Prostate gland (tissue), 2 donors: ENCODE measurements around the gene AOC2. TPM values are rescaled to one million over a fixed set of nuclear protein-coding genes. Genes with fewer than 3 reads are reported as not detected.
A peak's percentile ranks its signal among the peaks of the same experiment; 100 is the strongest.

ENCODE experiments used
- DNase-seq: peaks from one replicate; pipeline ENCODE4 v3.0.0-alpha.2; 2019; ENCODE audit warnings: low spot score
- H3K27ac ChIP-seq, 2 donors: fragments of 200-600 bp; sonication (generic); 2 replicates each; pipeline ENCODE4 v1.5.1; 2017 to 2019
- H3K27me3 ChIP-seq: fragments of 200-600 bp; sonication (generic); replicated peaks from 2 replicates; pipeline ENCODE4 v1.5.1; 2019; ENCODE audit not compliant: insufficient read depth
- H3K36me3 ChIP-seq, 2 donors: fragments of 200-600 bp; sonication (generic); 1 replicate in 1 of 2; 2 replicates in 1 of 2; pipeline versions ENCODE4 v1.5.1 to v1.8.1; 2017 to 2019
- H3K4me1 ChIP-seq: fragments of 200-600 bp; sonication (generic); replicated peaks from 2 replicates; pipeline ENCODE4 v1.5.1; 2019
- H3K4me3 ChIP-seq, 2 donors: fragments of 200-600 bp; sonication (generic); 2 replicates each; pipeline ENCODE4 v1.5.1; 2017 to 2019
- H3K9me3 ChIP-seq: fragments of 200-600 bp; sonication (generic); 2 replicates; pipeline ENCODE4 v1.5.1; 2017
- CTCF ChIP-seq, 4 experiments: fragments of 200-600 bp in 2 of 4; fragments of 450-650 bp in 2 of 4; sonication (generic) in 2 of 4; IDR thresholded peaks; 1 replicate in 3 of 4; 2 replicates in 1 of 4; pipeline ENCODE4 v1.5.1; 2016 to 2019; ENCODE audit warnings: antibody characterized with exemption in 4 of 4, mild to moderate bottlenecking in 2 of 4, moderate library complexity in 2 of 4
- POLR2A ChIP-seq: fragments of 450-650 bp; IDR thresholded peaks from one replicate; pipeline ENCODE4 v1.6.1; 2016; ENCODE audit warnings: antibody characterized with exemption, mild to moderate bottlenecking
- POLR2AphosphoS5 ChIP-seq: sonication (generic); formaldehyde crosslinking; IDR thresholded peaks from one replicate; pipeline ENCODE4 v1.6.1; 2017; ENCODE audit warnings: antibody characterized with exemption
- WGBS: methylation state at CpG from one replicate; pipeline ENCODE4 v1.1.5; 2018; 5-methylcytosine and 5-hydroxymethylcytosine counted together
- intact Hi-C: fragments of 100-400 bp; cut with DNase I; formaldehyde crosslinking; loops from one replicate; pipeline ENCODE4 v1.14.2; 2022
- total RNA-seq, 2 donors: library from RNA; depleted of rRNA; stranded (reverse); fragments of >200 nt; gene quantifications; one replicate each; pipeline ENCODE4 v1.1.0, GENCODE V29; 2016

Gene AOC2
- total RNA-seq, result 1 to 10 TPM in 1 of 2 donors, under 1 TPM in 1; 0.27 to 4.9 TPM

GRCh38 chr17:42844271-42844670 lies at the start of gene AOC2:
Gene AOC2, plus strand, starts transcription at chr17:42844580. Its CDS starts 47 bp downstream, at chr17:42844627.
- no peak for DNase-seq
- WGBS, result 76% methylated on average over 4 of the region's 4 CpGs
- no peaks in the 10 kb centered on the region for H3K27me3 ChIP-seq
- no peak for TF ChIP-seq POLR2A
- no peak for TF ChIP-seq POLR2AphosphoS5
- no peak for TF ChIP-seq CTCF (IDR thresholded peaks at IDR 0.05)
- H3K4me3 ChIP-seq, result no peak within 1 kb of the TSS
- intact Hi-C loops, result no loop called here
- peaks cover 0 to 5% of the 10 kb centered on the region in 2 donors for H3K36me3 ChIP-seq
- H3K27ac ChIP-seq, result no peak within 1 kb of the TSS
- no peaks in the 10 kb centered on the region for H3K9me3 ChIP-seq
- H3K4me1 ChIP-seq, result no peaks in the 10 kb centered on the region

GRCh38 chr17:42795061-42795460 lies 49.3 kb upstream of the AOC2 start:
- no peaks in the 10 kb centered on the region for H3K36me3 ChIP-seq
- H3K4me3 ChIP-seq, result no peak overlapping the region
- no peaks in the 10 kb centered on the region for H3K27me3 ChIP-seq
- WGBS, result 65% methylated on average over 4 of the region's 4 CpGs
- H3K9me3 ChIP-seq, result no peaks in the 10 kb centered on the region
- DNase-seq, result no peak
- peak overlapping the region in 1 of 2 donors; percentile 19 for H3K27ac ChIP-seq
- TF ChIP-seq POLR2A, result no peak
- TF ChIP-seq CTCF (IDR thresholded peaks at IDR 0.05), result no peak
- no peak for TF ChIP-seq POLR2AphosphoS5
- no peaks in the 10 kb centered on the region for H3K4me1 ChIP-seq
- intact Hi-C loops, result no loop called here

GRCh38 chr17:42795465-42795864 lies 48.9 kb upstream of the AOC2 start:
- peak overlapping the region in 1 of 2 donors; percentile 19 for H3K27ac ChIP-seq
- no peak for TF ChIP-seq POLR2A
- TF ChIP-seq POLR2AphosphoS5, result no peak
- TF ChIP-seq CTCF (IDR thresholded peaks at IDR 0.05), result no peak
- 78% methylated on average over 10 of the region's 10 CpGs for WGBS
- H3K36me3 ChIP-seq, result no peaks in the 10 kb centered on the region
- DNase-seq, result no peak
- intact Hi-C loops, result no loop called here
- H3K9me3 ChIP-seq, result no peaks in the 10 kb centered on the region
- no peak overlapping the region for H3K4me3 ChIP-seq
- no peaks in the 10 kb centered on the region for H3K27me3 ChIP-seq
- no peaks in the 10 kb centered on the region for H3K4me1 ChIP-seq

GRCh38 chr17:42796066-42796758 lies 48.2 kb upstream of the AOC2 start:
- no peaks in the 10 kb centered on the region for H3K4me1 ChIP-seq
- H3K36me3 ChIP-seq, result no peaks in the 10 kb centered on the region
- no peak for TF ChIP-seq CTCF (IDR thresholded peaks at IDR 0.05)
- no peak for TF ChIP-seq POLR2AphosphoS5
- no peak for TF ChIP-seq POLR2A
- intact Hi-C loops, result no loop called here
- no peak for DNase-seq
- no peaks in the 10 kb centered on the region for H3K27me3 ChIP-seq
- WGBS, result 87% methylated on average over 18 of the region's 18 CpGs
- no peak overlapping the region for H3K4me3 ChIP-seq
- H3K27ac ChIP-seq, result peak overlapping the region in 1 of 2 donors; percentile 85
- H3K9me3 ChIP-seq, result no peaks in the 10 kb centered on the region
